GM10266 (cell line): ENCODE measurements around the gene AMPD2.

Experiments used
- DNase-seq: peaks from one replicate; pipeline ENCODE4 v3.0.0; 2012; ENCODE audit errors: extremely low spot score
- TF ChIP-seq, protein P1 (sequence below): IDR thresholded peaks from 2 replicates; pipeline ENCODE4 v1.5.1; 2012; ENCODE audit warnings: mild to moderate bottlenecking, low read depth; ENCODE audit not compliant: control insufficient read depth, insufficient read depth; ENCODE audit errors: missing control alignments

The AMPD2 gene

DNA sequence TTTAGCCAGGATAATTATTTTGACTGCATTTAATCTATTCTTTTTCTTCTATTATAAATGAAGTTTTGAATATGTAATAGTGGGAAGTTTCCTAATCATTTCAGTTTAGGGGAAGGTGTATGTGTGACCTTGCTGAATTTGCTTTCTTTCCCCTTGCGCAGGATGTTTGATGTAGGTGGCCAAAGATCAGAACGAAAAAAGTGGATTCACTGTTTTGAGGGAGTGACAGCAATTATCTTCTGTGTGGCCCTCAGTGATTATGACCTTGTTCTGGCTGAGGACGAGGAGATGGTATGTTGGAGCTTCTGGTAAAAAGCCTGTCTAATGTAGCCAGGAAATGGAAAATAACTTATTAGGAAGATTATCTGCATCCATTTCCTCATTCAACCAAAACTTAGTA is 33.6 kb upstream of the AMPD2 start:
- TF ChIP-seq, protein P1, sequence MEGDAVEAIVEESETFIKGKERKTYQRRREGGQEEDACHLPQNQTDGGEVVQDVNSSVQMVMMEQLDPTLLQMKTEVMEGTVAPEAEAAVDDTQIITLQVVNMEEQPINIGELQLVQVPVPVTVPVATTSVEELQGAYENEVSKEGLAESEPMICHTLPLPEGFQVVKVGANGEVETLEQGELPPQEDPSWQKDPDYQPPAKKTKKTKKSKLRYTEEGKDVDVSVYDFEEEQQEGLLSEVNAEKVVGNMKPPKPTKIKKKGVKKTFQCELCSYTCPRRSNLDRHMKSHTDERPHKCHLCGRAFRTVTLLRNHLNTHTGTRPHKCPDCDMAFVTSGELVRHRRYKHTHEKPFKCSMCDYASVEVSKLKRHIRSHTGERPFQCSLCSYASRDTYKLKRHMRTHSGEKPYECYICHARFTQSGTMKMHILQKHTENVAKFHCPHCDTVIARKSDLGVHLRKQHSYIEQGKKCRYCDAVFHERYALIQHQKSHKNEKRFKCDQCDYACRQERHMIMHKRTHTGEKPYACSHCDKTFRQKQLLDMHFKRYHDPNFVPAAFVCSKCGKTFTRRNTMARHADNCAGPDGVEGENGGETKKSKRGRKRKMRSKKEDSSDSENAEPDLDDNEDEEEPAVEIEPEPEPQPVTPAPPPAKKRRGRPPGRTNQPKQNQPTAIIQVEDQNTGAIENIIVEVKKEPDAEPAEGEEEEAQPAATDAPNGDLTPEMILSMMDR = no peak
- DNase-seq = no peak

DNA sequence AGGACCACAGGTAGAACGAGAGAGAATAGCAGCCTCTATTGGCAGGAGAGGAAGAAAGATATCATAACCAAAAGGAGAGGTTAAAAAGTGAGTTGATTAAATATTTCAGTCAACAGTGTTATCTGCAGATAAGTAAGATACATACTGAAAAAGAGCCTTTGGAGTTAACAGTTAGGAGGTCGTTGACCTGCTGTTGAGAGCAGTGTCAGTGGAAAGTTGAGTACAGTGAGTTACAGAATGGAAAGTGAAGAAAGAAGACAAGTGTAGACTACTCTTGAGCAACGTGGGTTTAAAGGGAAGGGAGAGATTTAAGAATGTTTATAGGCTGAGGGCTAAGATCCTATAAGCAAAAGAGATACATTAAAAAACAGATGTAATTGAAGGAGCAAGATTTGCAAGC is 30.5 kb upstream of the AMPD2 start:
- no peak for DNase-seq
- TF ChIP-seq, protein P1 = no peak

DNA sequence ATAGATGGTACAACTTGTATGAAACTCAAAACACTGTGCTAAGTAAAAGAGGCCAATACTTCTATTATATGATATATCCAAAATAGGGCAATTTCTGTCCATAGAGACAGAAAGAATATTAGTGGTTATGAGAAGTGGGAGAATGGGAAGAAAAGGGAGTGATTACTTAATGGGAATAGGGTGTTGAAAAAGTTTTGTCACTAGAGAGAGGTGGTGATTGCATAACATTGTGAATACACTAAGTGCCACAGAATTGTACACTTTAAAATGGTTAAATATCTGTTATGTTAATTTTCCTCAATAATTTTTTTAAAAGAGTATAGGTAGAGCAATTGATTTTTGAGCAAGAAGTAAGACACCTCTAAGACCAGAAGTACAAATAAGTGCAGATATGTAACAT is 30.0 kb upstream of the AMPD2 start:
- TF ChIP-seq, protein P1 = no peak
- no peak for DNase-seq

DNA sequence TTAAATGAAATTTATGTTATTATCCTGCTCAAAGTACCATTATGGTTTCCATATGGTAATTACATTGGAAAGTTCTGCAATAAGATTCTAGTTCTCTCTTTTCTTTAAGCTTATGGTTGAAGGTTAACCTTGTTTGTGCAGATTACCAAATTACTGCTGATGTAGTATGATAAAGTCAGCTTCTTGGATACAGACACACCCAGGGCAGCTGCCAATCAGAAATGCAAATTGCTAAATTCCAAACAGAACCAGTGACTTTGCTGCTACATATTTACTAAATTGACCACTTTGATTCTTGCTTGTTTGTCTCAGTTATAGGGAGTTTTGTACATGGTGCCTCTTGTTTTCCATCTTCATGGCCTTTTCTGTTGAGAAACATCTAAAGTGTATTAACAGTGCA is 26.7 kb upstream of the AMPD2 start:
- DNase-seq = no peak
- TF ChIP-seq, protein P1 = no peak

DNA sequence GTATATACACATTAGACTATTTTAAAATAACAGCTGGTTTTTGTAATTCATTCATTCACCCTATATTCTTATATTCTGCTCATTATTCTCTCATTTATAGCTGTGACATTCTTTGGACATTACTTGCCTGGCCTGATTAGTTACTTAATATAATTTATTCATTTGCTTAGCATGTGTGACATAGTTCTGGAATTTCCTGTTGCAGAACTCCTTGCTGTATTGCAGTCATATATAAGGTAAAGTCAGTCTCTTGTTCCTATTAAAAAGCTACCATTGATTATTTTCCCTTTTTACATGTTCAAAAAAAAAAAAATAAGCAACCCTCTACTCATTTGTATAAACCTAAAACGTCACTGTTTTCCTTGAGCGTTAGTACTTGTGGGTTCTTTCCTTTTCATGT is 24.1 kb upstream of the AMPD2 start:
- no peak for DNase-seq
- TF ChIP-seq, protein P1 = no peak

DNA sequence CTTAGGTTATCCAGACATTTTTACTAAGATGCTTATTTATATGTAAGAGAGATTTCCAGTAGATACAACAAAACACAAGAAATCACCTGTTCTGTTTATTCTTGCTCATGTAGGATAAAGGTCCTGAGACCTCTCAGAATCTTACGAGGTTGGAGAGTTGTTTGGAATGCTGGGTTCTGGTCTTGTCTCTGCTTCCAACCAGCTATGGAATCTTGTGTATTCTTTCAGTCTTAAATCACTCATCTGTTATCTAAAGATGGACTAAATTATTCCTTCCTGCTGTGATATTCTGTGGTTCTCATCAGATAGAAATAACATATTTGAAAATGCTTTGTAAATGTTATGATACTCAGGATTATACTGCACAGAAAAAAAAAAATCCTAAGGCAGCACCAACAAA is 21.5 kb upstream of the AMPD2 start:
- DNase-seq = no peak
- TF ChIP-seq, protein P1 = no peak

DNA sequence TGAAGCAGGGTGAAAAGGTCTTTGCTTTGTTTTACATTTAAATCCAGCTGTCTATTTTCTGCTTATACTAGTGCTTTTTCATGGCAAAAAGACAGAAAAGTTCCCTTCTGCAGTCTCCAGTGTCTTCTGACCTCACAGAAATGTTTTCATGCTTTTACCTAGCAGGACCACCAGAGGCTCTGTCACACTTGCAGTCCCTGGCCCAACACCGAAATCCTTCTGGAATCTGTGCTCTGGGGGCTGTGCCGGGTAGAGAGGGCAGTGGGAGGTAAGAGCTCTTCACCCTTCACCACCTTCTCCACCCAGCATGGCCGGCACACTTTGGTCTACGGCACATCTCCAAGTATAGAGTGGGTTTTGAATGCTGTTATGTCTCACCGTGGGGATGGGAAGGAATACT is 21.0 kb upstream of the AMPD2 start:
- TF ChIP-seq, protein P1 = no peak

More for the DNA sequence above, 21.0 kb upstream of the AMPD2 start:
- DNase-seq = no peak
